Activated gamma-delta T cell (primary cell): Measurements from ENCODE around the gene CFB.

Experiments used
- DNase-seq: peaks from one replicate; lab custom pipeline; 2025; lab: John Stamatoyannopoulos, UW

CFB gene

GRCh38 chr6:31948306-31948705 lies 2.4 kb downstream of the CFB start:
- no peak for DNase-seq

DNA sequence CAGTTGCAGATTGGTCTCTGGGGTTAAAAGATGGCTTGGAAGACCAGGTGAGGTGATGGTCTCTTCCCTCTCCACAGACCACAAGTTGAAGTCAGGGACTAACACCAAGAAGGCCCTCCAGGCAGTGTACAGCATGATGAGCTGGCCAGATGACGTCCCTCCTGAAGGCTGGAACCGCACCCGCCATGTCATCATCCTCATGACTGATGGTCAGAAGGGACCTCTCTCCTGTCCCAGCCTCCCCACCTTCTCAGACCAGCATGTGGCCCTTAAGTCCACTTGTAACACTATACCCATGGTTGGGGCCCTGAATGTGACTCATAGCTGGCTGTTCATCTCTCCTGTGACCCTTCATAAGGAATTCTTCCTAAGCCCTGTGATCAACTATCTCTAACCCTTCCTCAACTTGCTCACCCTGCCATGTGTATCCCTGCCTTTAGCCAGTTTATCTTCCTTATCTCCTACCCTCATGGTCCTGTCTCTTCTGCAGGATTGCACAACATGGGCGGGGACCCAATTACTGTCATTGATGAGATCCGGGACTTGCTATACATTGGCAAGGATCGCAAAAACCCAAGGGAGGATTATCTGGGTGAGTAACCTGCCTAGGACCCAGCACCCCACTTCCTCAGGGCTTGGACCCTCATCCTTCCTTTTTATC lies 3.0 kb downstream of the CFB start:
- DNase-seq, result no peak

DNA sequence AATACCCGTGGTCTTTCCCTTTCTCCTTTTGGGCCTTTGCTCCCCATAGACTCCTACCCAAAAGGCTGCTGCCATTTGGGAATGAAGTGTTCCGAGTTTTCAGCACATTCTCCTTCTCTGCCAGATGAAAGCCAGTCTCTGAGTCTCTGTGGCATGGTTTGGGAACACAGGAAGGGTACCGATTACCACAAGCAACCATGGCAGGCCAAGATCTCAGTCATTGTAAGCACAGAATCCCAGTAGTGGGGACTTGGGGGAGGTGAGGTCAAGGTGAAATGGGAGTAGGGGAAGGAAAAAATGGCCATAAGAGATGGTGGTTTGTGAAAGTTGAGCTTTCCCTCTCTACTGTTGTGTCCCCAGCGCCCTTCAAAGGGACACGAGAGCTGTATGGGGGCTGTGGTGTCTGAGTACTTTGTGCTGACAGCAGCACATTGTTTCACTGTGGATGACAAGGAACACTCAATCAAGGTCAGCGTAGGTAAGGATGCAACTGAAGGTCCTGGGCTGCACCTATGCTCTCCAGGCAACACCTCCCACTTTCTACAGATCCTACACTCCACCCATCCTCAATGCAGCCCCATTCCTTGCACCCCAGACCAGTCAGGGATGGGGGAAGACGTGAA lies 4.1 kb downstream of the CFB start:
- no peak for DNase-seq

GRCh38 chr6:31952140-31952805 lies 6.4 kb downstream of the CFB start:
- no peak for DNase-seq

DNA sequence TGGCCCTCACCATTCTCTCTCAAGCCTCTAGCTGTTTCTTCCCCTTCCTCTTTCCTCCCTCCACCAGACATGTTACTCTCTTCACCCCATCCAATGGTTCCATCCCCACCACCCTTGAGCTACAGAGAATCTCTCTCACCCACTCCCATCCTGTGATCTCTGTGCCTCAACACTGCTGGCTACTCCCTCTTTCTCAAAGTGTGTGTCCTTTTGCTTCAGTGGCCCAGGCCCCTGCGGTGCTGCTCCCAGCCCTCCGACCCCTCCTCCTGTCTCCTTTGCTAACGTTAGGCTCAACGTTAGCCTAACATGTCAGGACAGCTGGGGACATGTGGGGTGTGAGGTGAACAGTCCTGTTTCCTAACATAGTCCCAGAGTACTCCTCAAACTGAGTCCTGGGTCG lies 7.0 kb downstream of the CFB start:
- no peak for DNase-seq

GRCh38 chr6:31954511-31954910 lies 8.6 kb downstream of the CFB start:
- DNase-seq, result no peak

- no peak for DNase-seq
These were observed 10.9 kb downstream of the CFB start for GRCh38 chr6:31956796-31957195.

- DNase-seq, result no peak
These were observed 12.5 kb downstream of the CFB start for GRCh38 chr6:31958412-31958740.

DNA sequence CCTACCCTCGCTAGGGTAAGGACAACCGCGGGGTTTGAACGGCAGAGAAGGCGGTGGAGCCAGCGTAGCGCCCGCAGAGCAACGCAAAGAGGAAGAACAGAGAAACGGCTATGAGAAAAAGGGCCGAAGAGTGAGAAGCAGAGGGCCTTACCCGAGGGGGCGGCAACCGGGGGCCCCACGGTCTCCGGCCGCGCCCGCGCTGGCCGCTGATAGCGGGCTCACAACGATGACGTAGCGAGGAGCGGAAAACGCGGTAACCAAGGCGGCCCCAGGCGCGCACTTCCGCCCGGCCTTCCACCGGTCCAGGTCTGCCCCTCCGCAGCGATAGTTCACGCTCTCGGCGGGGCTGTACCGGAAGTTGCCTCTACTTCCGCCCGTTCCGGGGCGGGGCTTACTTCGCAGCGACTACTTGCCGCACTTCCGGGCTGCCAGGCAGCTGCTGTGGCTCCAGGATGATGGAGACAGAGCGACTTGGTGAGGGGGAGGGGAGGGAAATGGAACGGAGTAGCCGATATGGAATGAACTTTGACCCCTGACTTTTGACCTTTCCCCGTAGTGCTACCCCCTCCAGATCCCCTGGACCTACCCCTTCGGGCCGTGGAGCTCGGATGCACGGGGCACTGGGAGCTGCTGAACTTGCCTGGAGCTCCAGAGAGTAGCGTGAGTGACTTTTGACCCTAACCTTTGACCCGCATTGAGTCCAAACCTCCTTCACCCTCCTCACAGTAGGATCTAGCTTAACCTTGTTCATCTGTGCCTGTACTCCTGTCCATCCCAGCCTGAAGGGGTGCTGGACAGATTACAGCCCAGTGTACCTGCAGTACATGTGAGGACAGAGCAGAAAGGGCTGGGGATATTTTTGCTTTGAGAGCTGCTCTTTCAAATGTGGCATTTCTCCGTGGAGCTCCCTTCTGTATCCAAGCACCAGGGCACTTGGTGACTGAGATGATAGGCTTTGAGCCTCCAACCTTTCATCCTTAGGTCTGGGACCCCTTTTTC lies 13.1 kb downstream of the CFB start, which contains the start of the genes NELFE and SKIC2:
Gene NELFE, minus strand, starts transcription at position 231 of the 999 bp plus-strand sequence. CDS start 525 bp downstream, outside the sequence.
Gene SKIC2, plus strand, starts transcription at position 435 of the 999 bp plus-strand sequence. Its CDS starts 18 bp downstream, at position 453.
- peak; percentile 94 for DNase-seq

- no peak for DNase-seq
These were observed 15.7 kb downstream of the CFB start for GRCh38 chr6:31961616-31962015.

GRCh38 chr6:31963921-31964320 lies 18.0 kb downstream of the CFB start:
- DNase-seq, result no peak

- no peak for DNase-seq
These were observed 19.8 kb downstream of the CFB start for GRCh38 chr6:31965700-31966099.

GRCh38 chr6:31966506-31966905 lies 20.6 kb downstream of the CFB start:
- no peak for DNase-seq

DNA sequence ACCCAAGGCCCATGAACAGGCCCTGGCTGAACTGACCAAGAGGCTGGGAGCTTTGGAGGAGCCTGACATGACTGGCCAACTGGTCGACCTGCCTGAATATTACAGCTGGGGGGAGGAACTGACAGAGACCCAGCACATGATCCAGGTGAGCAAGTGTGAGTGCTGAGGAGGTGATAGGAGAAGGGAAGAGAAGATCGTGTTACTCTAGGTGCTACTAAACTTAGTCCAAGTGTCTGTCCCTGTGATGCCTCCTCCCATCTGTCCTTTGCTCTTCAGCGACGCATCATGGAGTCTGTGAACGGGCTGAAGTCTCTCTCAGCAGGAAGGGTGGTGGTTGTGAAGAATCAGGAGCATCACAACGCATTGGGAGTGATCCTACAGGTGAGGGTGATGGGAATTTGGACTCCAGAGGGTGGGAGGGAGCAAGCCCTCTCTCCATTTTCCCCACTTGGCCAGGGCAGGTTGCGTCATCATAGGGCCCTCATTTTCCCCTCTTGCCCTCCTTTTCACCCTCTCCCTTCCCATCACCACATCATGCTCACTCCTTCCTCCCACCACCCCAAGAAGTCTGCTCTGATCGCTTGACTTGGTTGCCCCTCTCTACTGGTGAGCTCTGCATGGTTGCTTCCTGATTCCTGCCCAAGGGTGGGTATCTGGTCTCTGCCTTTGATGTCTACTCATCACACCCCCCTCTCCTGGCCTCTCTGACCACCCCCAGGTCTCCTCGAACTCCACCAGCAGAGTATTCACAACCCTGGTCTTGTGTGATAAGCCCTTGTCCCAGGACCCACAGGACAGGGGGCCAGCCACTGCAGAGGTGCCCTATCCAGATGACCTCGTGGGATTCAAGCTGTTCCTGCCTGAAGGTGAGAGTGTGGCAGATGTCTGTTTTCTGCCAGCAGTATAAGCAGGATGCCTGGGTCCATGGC lies 21.4 kb downstream of the CFB start:
- DNase-seq, result no peak

- no peak for DNase-seq
These were observed 22.0 kb downstream of the CFB start for GRCh38 chr6:31967926-31968320.

GRCh38 chr6:31968326-31968725 lies 22.4 kb downstream of the CFB start:
- DNase-seq, result no peak

GRCh38 chr6:31968791-31969711 lies 23.2 kb downstream of the CFB start:
- no peak for DNase-seq

GRCh38 chr6:31969712-31970603 lies 24.1 kb downstream of the CFB start:
- no peak for DNase-seq
